K562 (cell line): ENCODE measurements around the gene PPM1G. TPM values are rescaled to one million over a fixed set of nuclear protein-coding genes. Genes with fewer than 3 reads are reported as not detected.

Experiments used
- ESRRA ChIP-seq: fragments of 450-650 bp; IDR thresholded peaks from 2 replicates; pipeline ENCODE4 v1.6.1; 2014; ENCODE audit warnings: low read depth, mild to moderate bottlenecking, moderate library complexity, borderline replicate concordance
- FOXK1 ChIP-seq: sonication (generic); formaldehyde crosslinking; IDR thresholded peaks from 2 replicates; pipeline ENCODE4 v1.8.0; 2022; ENCODE audit warnings: missing genetic modification reagents, mild to moderate bottlenecking, borderline replicate concordance
- HNRNPL ChIP-seq: fragments of 200-400 bp; formaldehyde crosslinking; IDR thresholded peaks from 2 replicates; pipeline ENCODE4 v1.6.1; 2017; ENCODE audit warnings: low read depth, mild to moderate bottlenecking, low read length
- KDM2B ChIP-seq: fragments of 250-450 bp; sonication (Bioruptor Pico); IDR thresholded peaks from 2 replicates; pipeline ENCODE4 v1.8.0; 2021; ENCODE audit warnings: mild to moderate bottlenecking, moderate library complexity
- LCOR ChIP-seq: sonication (generic); formaldehyde crosslinking; IDR thresholded peaks from 2 replicates; pipeline ENCODE4 v1.8.0; 2022; ENCODE audit warnings: mild to moderate bottlenecking, missing genetic modification reagents
- MYBL2 ChIP-seq, 2 experiments: fragments of 450-650 bp in 1 of 2; sonication (generic) in 1 of 2; formaldehyde crosslinking in 1 of 2; IDR thresholded peaks; 2 replicates each; pipeline versions ENCODE4 v1.6.1 to v1.8.1; 2017 to 2022; ENCODE audit warnings: borderline replicate concordance in 1 of 2, inconsistent platforms in 1 of 2, low read depth in 1 of 2, mild to moderate bottlenecking in 1 of 2, missing genetic modification reagents in 1 of 2, moderate library complexity in 1 of 2
- SMAD3 ChIP-seq: fragments of 450-650 bp; formaldehyde crosslinking; conservative IDR thresholded peaks from 2 replicates; pipeline ENCODE4 v1.4.0; 2020; ENCODE audit warnings: mild to moderate bottlenecking
- SRF ChIP-seq, 2 experiments: fragments of 250-450, 450-650 bp in 1 of 2; sonication (Bioruptor Pico) in 1 of 2; sonication (generic) in 1 of 2; formaldehyde crosslinking; IDR thresholded peaks; 2 replicates each; pipeline versions ENCODE4 v1.5.0 to v1.5.1; 2020 to 2022; ENCODE audit warnings: mild to moderate bottlenecking in 1 of 2, missing genetic modification reagents in 1 of 2
- ZBTB1 ChIP-seq: sonication (generic); formaldehyde crosslinking; IDR thresholded peaks from 2 replicates; pipeline ENCODE4 v1.8.1; 2023; ENCODE audit warnings: missing genetic modification reagents, low read depth, mild to moderate bottlenecking, borderline replicate concordance
- ZEB2 ChIP-seq: fragments of 450-650 bp; IDR thresholded peaks from 2 replicates; pipeline ENCODE4 v1.6.1; 2016
- ZFX ChIP-seq: sonication (generic); formaldehyde crosslinking; IDR thresholded peaks from 2 replicates; pipeline ENCODE4 v1.8.0; 2022; ENCODE audit warnings: mild to moderate bottlenecking, missing genetic modification reagents, moderate library complexity
- ZNF707 ChIP-seq: fragments of 250-450 bp; sonication (Bioruptor Pico); conservative IDR thresholded peaks from 2 replicates; pipeline ENCODE4 v1.8.0; 2022; ENCODE audit warnings: inconsistent platforms, mild to moderate bottlenecking, moderate library complexity
- ZNF76 ChIP-seq: fragments of 250-450 bp; sonication (Bioruptor Pico); IDR thresholded peaks from 2 replicates; pipeline ENCODE4 v1.4.0; 2020; ENCODE audit warnings: mild to moderate bottlenecking, moderate library complexity, borderline replicate concordance
- polyA plus RNA-seq, 8 experiments: library from polyadenylated mRNA; depleted of rRNA in 4 of 8; stranded (reverse) in 5 of 8; unstranded in 3 of 8; fragments of >200 nt; fragmentation: Nextera tagmentation in 2 of 8; fragmentation: Illumina TruSeq in 1 of 8; extraction: Ambion mirVana in 2 of 8; extraction: Trizol in 1 of 8; gene quantifications; 2 replicates each; pipeline versions ENCODE4 v1.2.1 to v1.2.3, GENCODE V29; 2011 to 2014; ENCODE audit warnings: inconsistent platforms in 1 of 8, missing spikeins in 1 of 8
- total RNA-seq, 7 experiments: library from RNA; depleted of rRNA in 6 of 7; stranded (reverse); fragments of >200 nt in 6 of 7; fragmentation: Illumina TruSeq in 2 of 7; extraction: Trizol in 2 of 7; gene quantifications; 2 replicates each; pipeline versions ENCODE4 v1.2.1 to v1.2.3, GENCODE V29; 2011 to 2021; ENCODE audit warnings: low replicate concordance in 1 of 7
- TF ChIP-seq, protein P1 (sequence below), 2 experiments: fragments of 450-650 bp in 1 of 2; IDR thresholded peaks; 2 replicates each; pipeline ENCODE4 v1.6.1; 2011 to 2017; ENCODE audit warnings: low read depth in 2 of 2, antibody characterized with exemption in 1 of 2, borderline replicate concordance in 1 of 2, low read length in 1 of 2, mild to moderate bottlenecking in 1 of 2, mixed read lengths in 1 of 2; ENCODE audit not compliant: control insufficient read depth in 1 of 2
- TF ChIP-seq, protein P2 (sequence below): sonication (generic); formaldehyde crosslinking; IDR thresholded peaks from 2 replicates; pipeline ENCODE4 v1.8.1; 2023; ENCODE audit warnings: mild to moderate bottlenecking, missing genetic modification reagents
- TF ChIP-seq, protein P3 (sequence below): fragments of 450-650 bp; IDR thresholded peaks from one replicate; pipeline ENCODE4 v1.6.1; 2018; ENCODE audit warnings: mild to moderate bottlenecking, moderate library complexity; ENCODE audit not compliant: partially characterized antibody
- TF ChIP-seq, protein P4 (sequence below), 2 experiments: fragments of 250-450 bp in 1 of 2; fragments of 450-650 bp in 1 of 2; sonication (Bioruptor Pico) in 1 of 2; IDR thresholded peaks; 2 replicates each; pipeline versions ENCODE4 v1.6.1 to v1.8.0; 2016 to 2021; ENCODE audit warnings: mild to moderate bottlenecking in 2 of 2, moderate library complexity in 2 of 2, missing compliant biosample characterization in 1 of 2, missing genetic modification characterization in 1 of 2

Gene PPM1G
- total and polyA plus RNA-seq, 9 of the 15 experiments (the other 6 are each of a cell fraction or from before 2014, with no cell fraction given), result 61.7 to 230 (median 153) TPM

DNA sequence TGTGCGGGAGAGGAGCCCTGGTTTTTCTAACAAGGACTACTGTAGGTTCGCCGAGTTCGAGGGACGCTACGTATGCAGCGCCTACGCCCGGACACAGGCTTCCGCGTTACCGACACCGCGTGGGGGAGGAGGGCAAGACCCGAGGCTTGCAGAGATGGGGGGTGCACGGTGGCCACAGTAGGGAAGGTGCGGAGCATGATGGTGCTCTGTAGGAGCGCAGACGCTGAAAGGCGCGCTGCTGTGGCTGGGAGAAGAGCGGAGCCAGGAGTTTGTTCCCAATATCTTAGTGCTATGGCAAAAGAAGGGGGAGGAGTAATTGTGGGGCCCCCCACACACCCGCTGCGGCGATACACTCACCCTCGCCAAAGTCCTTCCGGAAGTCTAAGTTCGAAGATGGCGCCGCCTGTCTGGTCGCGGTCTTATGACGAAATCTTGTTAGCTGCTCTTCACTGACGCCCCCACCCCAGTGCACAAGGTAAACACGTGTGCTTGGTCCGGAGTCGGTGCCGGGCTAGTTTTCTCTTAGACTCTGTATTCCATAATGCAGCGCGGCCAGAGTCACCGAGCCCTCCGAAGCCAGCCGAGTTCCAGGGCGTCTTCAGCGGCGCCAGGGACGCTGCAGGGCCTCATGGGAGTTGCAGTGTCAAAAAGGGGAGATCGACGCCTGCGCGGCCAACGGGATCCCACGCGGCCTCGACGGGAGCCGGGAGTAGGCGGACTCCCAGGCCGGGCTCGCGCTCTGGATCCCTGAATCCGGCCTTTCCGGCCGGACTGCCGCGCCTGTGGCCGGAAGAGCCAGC lies 52.8 kb downstream of the PPM1G start, which contains the start of gene GTF3C2 (continued):
- TF ChIP-seq HNRNPL (no peak), ZEB2 (peak; percentile 56; the same call in 1 of the 2 replicates), ZNF76 (CRISPR knock-in tag) (no peak), ZBTB1 (CRISPR knock-in tag) (0 out of 2 replicates have a peak, but pooled peaks have one; percentile 68), SRF (CRISPR knock-in tag; IDR thresholded peaks at IDR 0.05) (0 out of 4 replicates have a peak, but pooled peaks of 1 of the 2 experiments have one; percentile 12), MYBL2 (IDR thresholded peaks at IDR 0.05; ENCODE audit: low read depth) (no peak), MYBL2 (CRISPR knock-in tag; IDR thresholded peaks at IDR 0.05; ENCODE audit: borderline replicate concordance) (no peak), ZNF707 (CRISPR knock-in tag) (no peak), ESRRA (peak; percentile 34; the same call in 1 of the 2 replicates), KDM2B (CRISPR knock-in tag) (no peak), ZFX (CRISPR knock-in tag) (peak; percentile 97), LCOR (CRISPR knock-in tag) (peak; percentile 73; the same call in 1 of the 2 replicates), SMAD3 (peak; percentile 51; the same call in 1 of the 2 replicates), FOXK1 (CRISPR knock-in tag) (peak; percentile 84; the same call in 1 of the 2 replicates)
- TF ChIP-seq, protein P1, sequence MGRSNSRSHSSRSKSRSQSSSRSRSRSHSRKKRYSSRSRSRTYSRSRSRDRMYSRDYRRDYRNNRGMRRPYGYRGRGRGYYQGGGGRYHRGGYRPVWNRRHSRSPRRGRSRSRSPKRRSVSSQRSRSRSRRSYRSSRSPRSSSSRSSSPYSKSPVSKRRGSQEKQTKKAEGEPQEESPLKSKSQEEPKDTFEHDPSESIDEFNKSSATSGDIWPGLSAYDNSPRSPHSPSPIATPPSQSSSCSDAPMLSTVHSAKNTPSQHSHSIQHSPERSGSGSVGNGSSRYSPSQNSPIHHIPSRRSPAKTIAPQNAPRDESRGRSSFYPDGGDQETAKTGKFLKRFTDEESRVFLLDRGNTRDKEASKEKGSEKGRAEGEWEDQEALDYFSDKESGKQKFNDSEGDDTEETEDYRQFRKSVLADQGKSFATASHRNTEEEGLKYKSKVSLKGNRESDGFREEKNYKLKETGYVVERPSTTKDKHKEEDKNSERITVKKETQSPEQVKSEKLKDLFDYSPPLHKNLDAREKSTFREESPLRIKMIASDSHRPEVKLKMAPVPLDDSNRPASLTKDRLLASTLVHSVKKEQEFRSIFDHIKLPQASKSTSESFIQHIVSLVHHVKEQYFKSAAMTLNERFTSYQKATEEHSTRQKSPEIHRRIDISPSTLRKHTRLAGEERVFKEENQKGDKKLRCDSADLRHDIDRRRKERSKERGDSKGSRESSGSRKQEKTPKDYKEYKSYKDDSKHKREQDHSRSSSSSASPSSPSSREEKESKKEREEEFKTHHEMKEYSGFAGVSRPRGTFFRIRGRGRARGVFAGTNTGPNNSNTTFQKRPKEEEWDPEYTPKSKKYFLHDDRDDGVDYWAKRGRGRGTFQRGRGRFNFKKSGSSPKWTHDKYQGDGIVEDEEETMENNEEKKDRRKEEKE (IDR thresholded peaks at IDR 0.05; ENCODE audit: borderline replicate concordance in 1 of 2, control insufficient read depth in 1 of 2, low read depth in 2 of 2, low read length in 1 of 2), result peak; percentile 35 to 62; a peak in 2 of 4 replicates
- TF ChIP-seq, protein P2, sequence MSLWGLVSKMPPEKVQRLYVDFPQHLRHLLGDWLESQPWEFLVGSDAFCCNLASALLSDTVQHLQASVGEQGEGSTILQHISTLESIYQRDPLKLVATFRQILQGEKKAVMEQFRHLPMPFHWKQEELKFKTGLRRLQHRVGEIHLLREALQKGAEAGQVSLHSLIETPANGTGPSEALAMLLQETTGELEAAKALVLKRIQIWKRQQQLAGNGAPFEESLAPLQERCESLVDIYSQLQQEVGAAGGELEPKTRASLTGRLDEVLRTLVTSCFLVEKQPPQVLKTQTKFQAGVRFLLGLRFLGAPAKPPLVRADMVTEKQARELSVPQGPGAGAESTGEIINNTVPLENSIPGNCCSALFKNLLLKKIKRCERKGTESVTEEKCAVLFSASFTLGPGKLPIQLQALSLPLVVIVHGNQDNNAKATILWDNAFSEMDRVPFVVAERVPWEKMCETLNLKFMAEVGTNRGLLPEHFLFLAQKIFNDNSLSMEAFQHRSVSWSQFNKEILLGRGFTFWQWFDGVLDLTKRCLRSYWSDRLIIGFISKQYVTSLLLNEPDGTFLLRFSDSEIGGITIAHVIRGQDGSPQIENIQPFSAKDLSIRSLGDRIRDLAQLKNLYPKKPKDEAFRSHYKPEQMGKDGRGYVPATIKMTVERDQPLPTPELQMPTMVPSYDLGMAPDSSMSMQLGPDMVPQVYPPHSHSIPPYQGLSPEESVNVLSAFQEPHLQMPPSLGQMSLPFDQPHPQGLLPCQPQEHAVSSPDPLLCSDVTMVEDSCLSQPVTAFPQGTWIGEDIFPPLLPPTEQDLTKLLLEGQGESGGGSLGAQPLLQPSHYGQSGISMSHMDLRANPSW (CRISPR knock-in tag), result no peak
- TF ChIP-seq, protein P3, sequence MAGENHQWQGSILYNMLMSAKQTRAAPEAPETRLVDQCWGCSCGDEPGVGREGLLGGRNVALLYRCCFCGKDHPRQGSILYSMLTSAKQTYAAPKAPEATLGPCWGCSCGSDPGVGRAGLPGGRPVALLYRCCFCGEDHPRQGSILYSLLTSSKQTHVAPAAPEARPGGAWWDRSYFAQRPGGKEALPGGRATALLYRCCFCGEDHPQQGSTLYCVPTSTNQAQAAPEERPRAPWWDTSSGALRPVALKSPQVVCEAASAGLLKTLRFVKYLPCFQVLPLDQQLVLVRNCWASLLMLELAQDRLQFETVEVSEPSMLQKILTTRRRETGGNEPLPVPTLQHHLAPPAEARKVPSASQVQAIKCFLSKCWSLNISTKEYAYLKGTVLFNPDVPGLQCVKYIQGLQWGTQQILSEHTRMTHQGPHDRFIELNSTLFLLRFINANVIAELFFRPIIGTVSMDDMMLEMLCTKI, result no peak
- TF ChIP-seq, protein P4, sequence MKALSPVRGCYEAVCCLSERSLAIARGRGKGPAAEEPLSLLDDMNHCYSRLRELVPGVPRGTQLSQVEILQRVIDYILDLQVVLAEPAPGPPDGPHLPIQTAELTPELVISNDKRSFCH (CRISPR knock-in tag; IDR thresholded peaks at IDR 0.05), result no peak
- TF ChIP-seq, protein P4 (tag; IDR thresholded peaks at IDR 0.05), result peak; percentile 62
